Smooth muscle cell (in vitro differentiated cells): ENCODE data around the gene ESF1. TPM values are rescaled to one million over a fixed set of nuclear protein-coding genes. Genes with fewer than 3 reads are reported as not detected.

Experiments used
- DNase-seq: peaks from one replicate; lab custom pipeline; 2025; ENCODE audit not compliant: unreplicated experiment; lab: John Stamatoyannopoulos, UW
- H2AFZ ChIP-seq: fragments of 200-600 bp; sonication (generic); 2 replicates; pipeline ENCODE4 v1.6.0; 2016; ENCODE audit warnings: antibody characterized with exemption, low read depth, mild to moderate bottlenecking
- H3F3A ChIP-seq: fragments of 200-600 bp; sonication (generic); 2 replicates; pipeline ENCODE4 v1.6.0; 2017; ENCODE audit warnings: antibody characterized with exemption, low read depth
- H3K27ac ChIP-seq: fragments of 200-600 bp; sonication (generic); 2 replicates; pipeline ENCODE4 v1.5.1; 2016; ENCODE audit warnings: low read depth, mild to moderate bottlenecking
- H3K27me3 ChIP-seq: fragments of 200-600 bp; sonication (generic); 2 replicates; pipeline ENCODE4 v1.6.1; 2016; ENCODE audit warnings: low read depth, mild to moderate bottlenecking
- H3K36me3 ChIP-seq: fragments of 200-600 bp; sonication (generic); 2 replicates; pipeline ENCODE4 v1.5.1; 2016; ENCODE audit warnings: low read depth
- H3K4me1 ChIP-seq: fragments of 200-600 bp; sonication (generic); 2 replicates; pipeline ENCODE4 v1.5.1; 2016; ENCODE audit warnings: low read depth
- H3K4me2 ChIP-seq: fragments of 200-600 bp; sonication (generic); 2 replicates; pipeline ENCODE4 v1.6.0; 2016; ENCODE audit warnings: mild to moderate bottlenecking
- H3K4me3 ChIP-seq: fragments of 200-600 bp; sonication (generic); 2 replicates; pipeline ENCODE4 v1.5.1; 2016; ENCODE audit warnings: mild to moderate bottlenecking
- H3K79me2 ChIP-seq: fragments of 200-600 bp; sonication (generic); 2 replicates; pipeline ENCODE4 v1.6.0; 2016; ENCODE audit warnings: low read depth, mild to moderate bottlenecking
- H3K9ac ChIP-seq: fragments of 200-600 bp; sonication (generic); 2 replicates; pipeline ENCODE4 v1.6.0; 2016; ENCODE audit warnings: low read depth
- H3K9me3 ChIP-seq: fragments of 200-600 bp; sonication (generic); replicated peaks from 2 replicates; pipeline ENCODE4 v1.5.1; 2016; ENCODE audit warnings: low read depth
- H4K20me1 ChIP-seq: fragments of 200-600 bp; sonication (generic); 2 replicates; pipeline ENCODE4 v1.6.0; 2016; ENCODE audit warnings: low read depth
- WGBS: methylation state at CpG from one replicate; pipeline ENCODE4 v1.1.7; 2016; ENCODE audit warnings: low lambda C conversion rate; 5-methylcytosine and 5-hydroxymethylcytosine counted together
- polyA plus RNA-seq: library from polyadenylated mRNA; unstranded; fragments of >200 nt; fragmentation: Nextera tagmentation; extraction: Ambion mirVana; gene quantifications from 2 replicates; pipeline ENCODE4 v1.2.1, GENCODE V29; 2016
- total RNA-seq: library from RNA; depleted of rRNA; stranded (reverse); fragments of >200 nt; gene quantifications from 2 replicates; pipeline ENCODE4 v1.2.3, GENCODE V29; 2014
- TF ChIP-seq, protein P1 (sequence below): fragments of 200-600 bp; sonication (generic); IDR thresholded peaks from 2 replicates; pipeline ENCODE4 v1.5.1; 2017; ENCODE audit warnings: borderline replicate concordance, mild to moderate bottlenecking, antibody characterized with exemption; ENCODE audit not compliant: insufficient read depth, poor library complexity, severe bottlenecking

Gene ESF1
- total and polyA plus RNA-seq, 2 experiments from 2014 or later = 5.6 to 9.3 TPM

DNA sequence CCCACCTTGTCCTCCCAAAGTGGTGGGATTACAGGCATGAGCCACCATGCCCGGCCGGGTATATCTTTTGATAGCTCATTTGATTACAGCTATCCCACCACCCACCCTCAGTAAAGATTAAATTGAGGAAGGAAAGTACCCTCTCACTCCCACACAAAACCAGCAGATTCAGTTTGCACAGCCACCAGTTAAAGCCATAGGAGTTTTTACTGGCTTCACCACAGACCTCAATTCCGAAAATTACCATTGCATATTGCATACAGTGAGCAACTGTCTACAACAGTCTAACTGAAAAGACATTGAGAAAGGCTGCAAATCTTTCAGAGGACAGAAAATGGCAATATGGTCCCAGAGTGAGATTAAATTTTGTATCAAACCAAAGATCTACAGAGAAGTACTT is 34.9 kb downstream of the ESF1 start:
- Histone ChIP-seq H3K27ac (no peak overlapping the region), H3F3A (no peaks in the 10 kb centered on the region), H4K20me1 (no peaks in the 10 kb centered on the region), H3K4me2 (no peak overlapping the region), H3K36me3 (no peaks in the 10 kb centered on the region), H3K4me3 (no peak overlapping the region), H3K4me1 (no peaks in the 10 kb centered on the region), H3K9me3 (no peaks in the 10 kb centered on the region), H3K79me2 (no peaks in the 10 kb centered on the region), H3K9ac (no peak overlapping the region), H2AFZ (no peak overlapping the region), H3K27me3 (no peaks in the 10 kb centered on the region)
- TF ChIP-seq, protein P1, sequence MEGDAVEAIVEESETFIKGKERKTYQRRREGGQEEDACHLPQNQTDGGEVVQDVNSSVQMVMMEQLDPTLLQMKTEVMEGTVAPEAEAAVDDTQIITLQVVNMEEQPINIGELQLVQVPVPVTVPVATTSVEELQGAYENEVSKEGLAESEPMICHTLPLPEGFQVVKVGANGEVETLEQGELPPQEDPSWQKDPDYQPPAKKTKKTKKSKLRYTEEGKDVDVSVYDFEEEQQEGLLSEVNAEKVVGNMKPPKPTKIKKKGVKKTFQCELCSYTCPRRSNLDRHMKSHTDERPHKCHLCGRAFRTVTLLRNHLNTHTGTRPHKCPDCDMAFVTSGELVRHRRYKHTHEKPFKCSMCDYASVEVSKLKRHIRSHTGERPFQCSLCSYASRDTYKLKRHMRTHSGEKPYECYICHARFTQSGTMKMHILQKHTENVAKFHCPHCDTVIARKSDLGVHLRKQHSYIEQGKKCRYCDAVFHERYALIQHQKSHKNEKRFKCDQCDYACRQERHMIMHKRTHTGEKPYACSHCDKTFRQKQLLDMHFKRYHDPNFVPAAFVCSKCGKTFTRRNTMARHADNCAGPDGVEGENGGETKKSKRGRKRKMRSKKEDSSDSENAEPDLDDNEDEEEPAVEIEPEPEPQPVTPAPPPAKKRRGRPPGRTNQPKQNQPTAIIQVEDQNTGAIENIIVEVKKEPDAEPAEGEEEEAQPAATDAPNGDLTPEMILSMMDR = no peak
- WGBS = 96% methylated on average over 3 of the region's 3 CpGs
- no peak for DNase-seq

DNA sequence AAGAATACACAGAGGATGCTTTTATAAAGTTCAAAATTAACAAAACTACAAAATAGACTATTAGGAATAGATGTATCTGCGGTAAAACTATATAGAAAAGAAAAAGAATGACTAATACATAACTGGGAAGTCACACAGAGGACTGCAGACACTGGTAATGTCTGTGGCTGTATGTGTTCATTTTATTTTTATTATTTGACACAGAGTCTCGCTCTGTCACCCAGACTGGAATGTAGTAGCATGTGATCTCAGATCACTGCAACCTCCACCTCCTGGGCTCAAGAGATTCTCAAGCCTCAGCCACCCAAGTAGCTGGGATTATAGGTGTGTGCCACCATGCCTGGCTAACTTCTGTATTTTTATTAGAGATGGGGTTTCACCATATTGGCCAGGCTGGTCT is 38.9 kb downstream of the ESF1 start:
- H3K9ac ChIP-seq = no peak overlapping the region
- H3K4me1 ChIP-seq = no peaks in the 10 kb centered on the region
- H3K79me2 ChIP-seq = no peaks in the 10 kb centered on the region
- peaks cover 10% of the 10 kb centered on the region for H3K36me3 ChIP-seq
- no peak overlapping the region for H2AFZ ChIP-seq
- WGBS = 89% methylated on average over 2 of the region's 2 CpGs
- no peak for DNase-seq
- H3K27ac ChIP-seq = no peak overlapping the region
- H3K4me2 ChIP-seq = no peak overlapping the region
- no peaks in the 10 kb centered on the region for H3F3A ChIP-seq
- no peaks in the 10 kb centered on the region for H3K27me3 ChIP-seq
- no peaks in the 10 kb centered on the region for H3K9me3 ChIP-seq
- no peaks in the 10 kb centered on the region for H4K20me1 ChIP-seq
- no peak overlapping the region for H3K4me3 ChIP-seq
- TF ChIP-seq, protein P1 = no peak

DNA sequence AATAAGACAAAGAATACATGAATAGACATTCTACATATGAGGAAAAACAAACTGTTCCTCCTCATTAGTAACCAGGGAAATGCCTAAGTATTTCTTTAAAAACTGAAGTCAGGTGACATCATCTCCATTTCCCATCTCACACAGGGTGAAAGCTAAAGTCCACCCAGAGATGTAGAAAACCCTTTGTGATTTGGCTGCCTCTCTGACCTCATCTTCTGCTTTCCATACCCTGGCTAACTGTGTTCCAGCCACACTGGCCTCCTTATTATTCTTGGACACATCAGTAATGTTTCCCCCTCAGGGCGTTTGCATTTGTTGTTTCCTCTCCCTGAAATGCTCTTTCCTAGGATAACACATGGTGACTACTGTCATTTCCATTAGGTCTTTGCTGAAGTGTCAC is 40.4 kb downstream of the ESF1 start:
- no peak for DNase-seq
- no peak overlapping the region for H2AFZ ChIP-seq
- 95% methylated on average over 1 of the region's 1 CpG for WGBS

DNA sequence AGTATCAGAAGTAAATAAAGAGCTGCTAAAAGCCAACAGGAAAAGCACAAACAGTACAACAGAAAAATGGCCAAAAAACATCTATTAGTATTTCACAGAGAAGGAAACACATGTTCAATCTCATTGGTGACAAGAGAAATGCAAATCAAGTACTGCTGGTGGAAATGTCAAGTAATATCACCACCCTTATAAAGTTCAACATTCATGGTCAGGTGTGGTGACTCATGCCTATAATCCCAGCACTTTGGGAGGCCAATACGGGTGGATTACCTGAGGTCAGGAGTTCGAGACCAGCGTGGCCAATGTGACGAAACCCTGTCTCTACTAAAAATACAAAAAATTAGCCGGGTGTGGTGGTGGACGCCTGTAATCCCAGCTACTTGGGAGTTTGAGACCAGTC is 42.8 kb downstream of the ESF1 start:
- H3K27me3 ChIP-seq = no peaks in the 10 kb centered on the region
- TF ChIP-seq, protein P1 = no peak
- DNase-seq = no peak
- H3K27ac ChIP-seq = no peak overlapping the region
- no peaks in the 10 kb centered on the region for H3K9me3 ChIP-seq
- H3K4me1 ChIP-seq = no peaks in the 10 kb centered on the region
- H3K79me2 ChIP-seq = no peaks in the 10 kb centered on the region
- no peaks in the 10 kb centered on the region for H3F3A ChIP-seq
- 94% methylated on average over 6 of the region's 6 CpGs for WGBS
- H3K4me2 ChIP-seq = no peak overlapping the region
- no peak overlapping the region for H2AFZ ChIP-seq
- no peak overlapping the region for H3K4me3 ChIP-seq
- H4K20me1 ChIP-seq = no peaks in the 10 kb centered on the region
- H3K9ac ChIP-seq = no peak overlapping the region
- H3K36me3 ChIP-seq = peaks cover 13% of the 10 kb centered on the region

More for the DNA sequence above, 40.4 kb downstream of the ESF1 start:
- Histone ChIP-seq H4K20me1 (no peaks in the 10 kb centered on the region), H3K4me2 (no peak overlapping the region), H3K27me3 (no peaks in the 10 kb centered on the region), H3K27ac (no peak overlapping the region), H3K79me2 (no peaks in the 10 kb centered on the region), H3K9ac (no peak overlapping the region), H3K4me1 (no peaks in the 10 kb centered on the region), H3K4me3 (no peak overlapping the region), H3K36me3 (peaks cover 13% of the 10 kb centered on the region), H3F3A (no peaks in the 10 kb centered on the region), H3K9me3 (no peaks in the 10 kb centered on the region)
- TF ChIP-seq, protein P1 = no peak
